Tibial nerve (tissue), 4 donors: ENCODE results near the gene RAB3GAP2. TPM values are rescaled to one million over a fixed set of nuclear protein-coding genes. Genes with fewer than 3 reads are reported as not detected.

Experiments used
- DNase-seq, 2 donors: peaks; one replicate each; pipeline ENCODE4 v3.0.0-alpha.2; 2019; ENCODE audit warnings: low spot score in 2 of 2
- H3K27ac ChIP-seq, 4 donors: fragments of 200-600 bp; sonication (generic) in 3 of 4; one replicate each; pipeline ENCODE4 v1.5.1; 2017 to 2019; ENCODE audit warnings: mild to moderate bottlenecking in 1 of 4
- H3K27me3 ChIP-seq, 2 donors: fragments of 200-600 bp; sonication (generic) in 1 of 2; one replicate each; pipeline versions ENCODE4 v1.5.1 to v1.6.0; 2017 to 2019
- H3K36me3 ChIP-seq, 3 donors: fragments of 200-600 bp; sonication (generic); one replicate each; pipeline ENCODE4 v1.5.1; 2018 to 2019
- H3K4me1 ChIP-seq, 4 donors: fragments of 200-600 bp; sonication (generic) in 3 of 4; one replicate each; pipeline ENCODE4 v1.5.1; 2017 to 2019
- H3K4me3 ChIP-seq, 4 donors: fragments of 200-600 bp; sonication (generic) in 3 of 4; one replicate each; pipeline ENCODE4 v1.5.1; 2017 to 2019; ENCODE audit warnings: mild to moderate bottlenecking in 1 of 4, moderate library complexity in 1 of 4
- H3K9me3 ChIP-seq, 4 donors: fragments of 200-600 bp; sonication (generic) in 3 of 4; one replicate each; pipeline ENCODE4 v1.5.1; 2017 to 2019
- EP300 ChIP-seq, 2 donors: sonication (generic); formaldehyde crosslinking; IDR thresholded peaks; one replicate each; pipeline ENCODE4 v1.6.1; 2017; ENCODE audit warnings: antibody characterized with exemption in 2 of 2, mild to moderate bottlenecking in 1 of 2
- POLR2A ChIP-seq, 2 donors: fragments of 450-650 bp; IDR thresholded peaks; one replicate each; pipeline ENCODE4 v1.6.1; 2017; ENCODE audit warnings: antibody characterized with exemption in 2 of 2, mild to moderate bottlenecking in 2 of 2, moderate library complexity in 2 of 2
- WGBS, 2 donors: methylation state at CpG; one replicate each; pipeline ENCODE4 v1.1.5; 2018; 5-methylcytosine and 5-hydroxymethylcytosine counted together
- total RNA-seq, 4 donors: library from RNA; depleted of rRNA; stranded (reverse); fragments of >200 nt; gene quantifications; one replicate each; pipeline ENCODE4 v1.1.0, GENCODE V29; 2016
- TF ChIP-seq, protein P1 (sequence below), 5 experiments: fragments of 200-600 bp in 3 of 5; fragments of 450-650 bp in 2 of 5; sonication (generic) in 3 of 5; IDR thresholded peaks; one replicate each; pipeline ENCODE4 v1.5.1; 2016 to 2019; ENCODE audit warnings: antibody characterized with exemption in 5 of 5, mild to moderate bottlenecking in 3 of 5, moderate library complexity in 2 of 5

The RAB3GAP2 gene
- total RNA-seq, 4 donors from 2014 or later: 30.6 to 36.8 (median 31.2) TPM

DNA sequence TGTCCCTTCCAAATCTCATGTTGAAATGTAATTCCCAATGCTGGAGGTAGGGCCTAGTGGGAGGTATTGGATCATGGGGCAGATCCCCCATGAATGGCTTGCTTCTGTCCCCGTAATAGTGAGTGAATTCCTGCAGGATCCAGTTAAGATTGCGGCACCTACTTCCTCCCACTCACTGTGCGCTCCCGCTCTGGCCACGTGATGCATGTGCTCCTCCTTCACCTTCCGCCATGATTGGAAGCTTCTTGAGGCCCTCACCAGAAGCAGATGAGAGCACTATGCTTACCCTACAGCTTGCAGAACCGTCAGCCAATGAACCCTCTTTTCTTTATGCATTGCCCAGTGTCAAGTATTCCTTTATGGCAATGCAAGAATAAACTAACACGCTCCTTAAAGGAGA is 14.9 kb upstream of the RAB3GAP2 start:
- Histone ChIP-seq H3K36me3 (no peaks in the 10 kb centered on the region), H3K4me1 (no peaks in the 10 kb centered on the region), H3K27me3 (no peaks in the 10 kb centered on the region), H3K4me3 (no peak overlapping the region), H3K9me3 (no peaks in the 10 kb centered on the region), H3K27ac (no peak overlapping the region)
- WGBS, 2 donors: 94 to 98% methylated on average over 8 of the region's 8 CpGs
- no peak for DNase-seq
- no peak for TF ChIP-seq POLR2A (IDR thresholded peaks at IDR 0.05)
- no peak for TF ChIP-seq EP300 (IDR thresholded peaks at IDR 0.05)
- TF ChIP-seq, protein P1, sequence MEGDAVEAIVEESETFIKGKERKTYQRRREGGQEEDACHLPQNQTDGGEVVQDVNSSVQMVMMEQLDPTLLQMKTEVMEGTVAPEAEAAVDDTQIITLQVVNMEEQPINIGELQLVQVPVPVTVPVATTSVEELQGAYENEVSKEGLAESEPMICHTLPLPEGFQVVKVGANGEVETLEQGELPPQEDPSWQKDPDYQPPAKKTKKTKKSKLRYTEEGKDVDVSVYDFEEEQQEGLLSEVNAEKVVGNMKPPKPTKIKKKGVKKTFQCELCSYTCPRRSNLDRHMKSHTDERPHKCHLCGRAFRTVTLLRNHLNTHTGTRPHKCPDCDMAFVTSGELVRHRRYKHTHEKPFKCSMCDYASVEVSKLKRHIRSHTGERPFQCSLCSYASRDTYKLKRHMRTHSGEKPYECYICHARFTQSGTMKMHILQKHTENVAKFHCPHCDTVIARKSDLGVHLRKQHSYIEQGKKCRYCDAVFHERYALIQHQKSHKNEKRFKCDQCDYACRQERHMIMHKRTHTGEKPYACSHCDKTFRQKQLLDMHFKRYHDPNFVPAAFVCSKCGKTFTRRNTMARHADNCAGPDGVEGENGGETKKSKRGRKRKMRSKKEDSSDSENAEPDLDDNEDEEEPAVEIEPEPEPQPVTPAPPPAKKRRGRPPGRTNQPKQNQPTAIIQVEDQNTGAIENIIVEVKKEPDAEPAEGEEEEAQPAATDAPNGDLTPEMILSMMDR (IDR thresholded peaks at IDR 0.05): no peak

DNA sequence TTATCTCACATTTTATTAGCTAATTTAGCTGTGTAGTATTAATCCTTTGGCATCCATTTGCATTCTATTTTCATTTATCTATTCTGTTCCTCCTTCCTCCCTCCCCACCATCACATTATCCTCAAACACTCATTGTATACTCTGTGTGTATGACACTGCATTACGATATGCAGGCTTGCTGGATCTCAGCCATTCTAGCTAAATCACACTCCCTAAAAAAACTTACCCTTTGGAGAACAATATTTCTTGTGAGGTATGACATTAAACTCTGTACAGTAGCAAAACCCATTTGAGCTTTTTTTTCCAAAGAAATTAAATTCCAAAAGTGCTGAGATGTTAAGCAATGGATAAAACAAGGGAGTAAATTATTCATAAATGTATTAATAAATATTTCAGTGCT is 11.4 kb upstream of the RAB3GAP2 start:
- no peak for DNase-seq
- no peaks in the 10 kb centered on the region for H3K36me3 ChIP-seq
- H3K27ac ChIP-seq: no peak overlapping the region
- H3K4me1 ChIP-seq: no peaks in the 10 kb centered on the region
- TF ChIP-seq POLR2A (IDR thresholded peaks at IDR 0.05): no peak
- TF ChIP-seq, protein P1 (IDR thresholded peaks at IDR 0.05): no peak
- TF ChIP-seq EP300 (IDR thresholded peaks at IDR 0.05): no peak
- 35 to 40% methylated on average over 1 of the region's 1 CpG for WGBS, 2 donors
- no peaks in the 10 kb centered on the region for H3K9me3 ChIP-seq
- H3K27me3 ChIP-seq: no peaks in the 10 kb centered on the region
- H3K4me3 ChIP-seq: no peak overlapping the region

DNA sequence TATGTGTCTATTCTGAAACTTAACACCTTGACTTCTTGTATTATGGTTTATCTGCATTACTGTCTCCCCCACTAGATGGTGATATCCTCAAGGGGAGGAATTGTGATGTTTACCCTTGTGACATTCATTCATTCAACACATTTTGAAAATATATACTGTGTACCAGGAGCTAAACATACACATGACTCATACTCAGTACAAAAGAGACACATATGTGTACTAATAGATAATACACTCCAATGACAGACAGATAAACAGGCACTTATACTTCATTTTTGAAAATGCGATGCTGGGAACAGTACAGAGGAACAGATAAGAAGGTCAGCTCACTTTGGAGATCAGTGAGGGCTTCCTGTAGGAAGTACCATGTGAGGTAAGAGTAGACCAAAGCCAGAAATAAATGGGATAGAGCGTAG is 8.9 kb upstream of the RAB3GAP2 start:
- TF ChIP-seq POLR2A (IDR thresholded peaks at IDR 0.05): no peak
- TF ChIP-seq, protein P1 (IDR thresholded peaks at IDR 0.05): peak in 1 of 5 experiments; percentile 12
- DNase-seq: no peak
- no peaks in the 10 kb centered on the region for H3K9me3 ChIP-seq
- 93 to 95% methylated on average over 2 of the region's 2 CpGs for WGBS, 2 donors
- H3K27me3 ChIP-seq: no peaks in the 10 kb centered on the region
- H3K27ac ChIP-seq: no peak overlapping the region
- no peaks in the 10 kb centered on the region for H3K36me3 ChIP-seq
- H3K4me3 ChIP-seq: no peak overlapping the region
- no peaks in the 10 kb centered on the region for H3K4me1 ChIP-seq

DNA sequence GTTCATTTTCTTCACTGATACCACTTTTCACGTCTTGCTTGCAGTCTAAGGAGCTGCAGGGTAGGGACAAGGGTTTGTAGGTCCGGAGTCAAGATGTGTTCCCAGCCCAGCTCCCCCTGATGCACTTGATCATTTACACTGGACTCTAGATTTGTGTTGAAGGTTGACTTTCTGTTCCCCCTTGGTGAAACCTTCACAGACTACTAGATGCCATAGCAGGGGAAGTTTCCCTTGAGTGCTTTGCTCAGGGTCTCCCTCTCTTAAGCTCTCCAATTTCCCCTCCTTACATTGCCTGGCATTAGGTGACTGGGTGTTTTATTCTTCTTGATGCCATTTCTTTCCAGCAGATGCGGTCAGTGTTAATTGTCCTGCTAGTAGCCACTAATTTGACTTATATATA is 8.0 kb upstream of the RAB3GAP2 start:
- TF ChIP-seq EP300 (IDR thresholded peaks at IDR 0.05): no peak
- TF ChIP-seq, protein P1 (IDR thresholded peaks at IDR 0.05): no peak
- TF ChIP-seq POLR2A (IDR thresholded peaks at IDR 0.05): no peak
- no peak for DNase-seq
- Histone ChIP-seq H3K9me3 (no peaks in the 10 kb centered on the region), H3K27ac (no peak overlapping the region), H3K27me3 (no peaks in the 10 kb centered on the region), H3K4me3 (no peak overlapping the region), H3K36me3 (no peaks in the 10 kb centered on the region), H3K4me1 (no peaks in the 10 kb centered on the region)
- 93 to 95% methylated on average over 3 of the region's 3 CpGs for WGBS, 2 donors

DNA sequence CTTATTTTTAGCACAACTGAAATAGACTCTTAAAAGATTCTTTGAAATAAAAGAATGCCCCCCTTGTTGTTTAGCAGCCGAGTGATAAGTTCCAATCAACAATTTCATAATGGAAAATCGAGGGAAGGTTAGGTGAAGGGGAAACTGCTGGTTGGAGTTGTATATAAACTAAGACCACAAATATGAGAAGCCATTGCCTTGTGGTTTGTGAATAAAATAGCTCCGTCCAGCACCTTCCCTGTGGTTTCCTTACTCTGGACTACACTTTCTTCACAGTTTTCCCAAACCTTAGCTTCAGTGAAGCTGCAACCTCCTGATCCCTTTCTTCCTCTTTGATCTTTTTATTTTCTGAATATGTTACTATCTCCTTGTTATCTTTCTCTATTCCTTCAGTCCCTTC is 6.7 kb upstream of the RAB3GAP2 start:
- no peak for DNase-seq
- 50 to 55% methylated on average over 3 of the region's 3 CpGs for WGBS, 2 donors

More for the DNA sequence above, 6.7 kb upstream of the RAB3GAP2 start:
- Histone ChIP-seq H3K4me3 (no peak overlapping the region), H3K36me3 (no peaks in the 10 kb centered on the region), H3K9me3 (no peaks in the 10 kb centered on the region), H3K27ac (no peak overlapping the region), H3K27me3 (no peaks in the 10 kb centered on the region), H3K4me1 (peaks cover 0 to 6% (median 3%) of the 10 kb centered on the region in 4 donors)
- TF ChIP-seq POLR2A (IDR thresholded peaks at IDR 0.05): no peak
- TF ChIP-seq, protein P1 (IDR thresholded peaks at IDR 0.05): no peak
